ENCODE measurements around the gene EIF3A.
A peak's percentile ranks its signal among the peaks of the same experiment; 100 is the strongest.

The EIF3A gene

DNA sequence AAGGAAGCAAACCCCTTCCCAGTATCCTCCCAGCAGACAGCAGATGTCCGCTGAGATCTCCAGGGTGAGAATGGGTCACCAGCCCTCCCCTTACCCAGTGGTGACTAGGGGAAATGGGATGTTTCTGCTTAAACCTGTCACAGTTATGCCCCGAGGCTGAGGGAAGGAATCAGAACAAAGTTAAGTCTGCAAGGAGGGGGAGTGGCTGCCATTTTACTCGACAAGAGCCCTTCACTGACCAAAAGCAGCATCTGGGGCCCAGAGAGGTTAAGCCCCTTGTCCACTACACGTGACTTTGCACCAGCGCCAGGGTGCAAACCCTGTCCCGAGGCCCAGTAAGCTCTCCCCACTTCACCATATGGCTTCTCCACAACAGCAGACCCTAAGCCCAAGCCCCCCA, 55.7 kb downstream of the EIF3A start:
- no peak overlapping the region for H3K4me3 ChIP-seq (replicated peaks in 1 of 2; ENCODE audit: low read depth in 2 of 2, low read length in 2 of 2)
- no peak for DNase-seq (ENCODE audit: low read depth in 2 of 2)
- TF ChIP-seq, protein P1, sequence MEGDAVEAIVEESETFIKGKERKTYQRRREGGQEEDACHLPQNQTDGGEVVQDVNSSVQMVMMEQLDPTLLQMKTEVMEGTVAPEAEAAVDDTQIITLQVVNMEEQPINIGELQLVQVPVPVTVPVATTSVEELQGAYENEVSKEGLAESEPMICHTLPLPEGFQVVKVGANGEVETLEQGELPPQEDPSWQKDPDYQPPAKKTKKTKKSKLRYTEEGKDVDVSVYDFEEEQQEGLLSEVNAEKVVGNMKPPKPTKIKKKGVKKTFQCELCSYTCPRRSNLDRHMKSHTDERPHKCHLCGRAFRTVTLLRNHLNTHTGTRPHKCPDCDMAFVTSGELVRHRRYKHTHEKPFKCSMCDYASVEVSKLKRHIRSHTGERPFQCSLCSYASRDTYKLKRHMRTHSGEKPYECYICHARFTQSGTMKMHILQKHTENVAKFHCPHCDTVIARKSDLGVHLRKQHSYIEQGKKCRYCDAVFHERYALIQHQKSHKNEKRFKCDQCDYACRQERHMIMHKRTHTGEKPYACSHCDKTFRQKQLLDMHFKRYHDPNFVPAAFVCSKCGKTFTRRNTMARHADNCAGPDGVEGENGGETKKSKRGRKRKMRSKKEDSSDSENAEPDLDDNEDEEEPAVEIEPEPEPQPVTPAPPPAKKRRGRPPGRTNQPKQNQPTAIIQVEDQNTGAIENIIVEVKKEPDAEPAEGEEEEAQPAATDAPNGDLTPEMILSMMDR (IDR thresholded peaks at IDR 0.05; ENCODE audit: low read depth, low read length) = no peak

- DNase-seq (ENCODE audit: low read depth in 2 of 2) = no peak
- no peak overlapping the region for H3K4me3 ChIP-seq (replicated peaks in 1 of 2; ENCODE audit: low read depth in 2 of 2, low read length in 2 of 2)
- TF ChIP-seq, protein P1 (IDR thresholded peaks at IDR 0.05; ENCODE audit: low read depth, low read length) = no peak
These were observed 57.1 kb downstream of the EIF3A start for GRCh38 chr10:119023553-119023868.

DNA sequence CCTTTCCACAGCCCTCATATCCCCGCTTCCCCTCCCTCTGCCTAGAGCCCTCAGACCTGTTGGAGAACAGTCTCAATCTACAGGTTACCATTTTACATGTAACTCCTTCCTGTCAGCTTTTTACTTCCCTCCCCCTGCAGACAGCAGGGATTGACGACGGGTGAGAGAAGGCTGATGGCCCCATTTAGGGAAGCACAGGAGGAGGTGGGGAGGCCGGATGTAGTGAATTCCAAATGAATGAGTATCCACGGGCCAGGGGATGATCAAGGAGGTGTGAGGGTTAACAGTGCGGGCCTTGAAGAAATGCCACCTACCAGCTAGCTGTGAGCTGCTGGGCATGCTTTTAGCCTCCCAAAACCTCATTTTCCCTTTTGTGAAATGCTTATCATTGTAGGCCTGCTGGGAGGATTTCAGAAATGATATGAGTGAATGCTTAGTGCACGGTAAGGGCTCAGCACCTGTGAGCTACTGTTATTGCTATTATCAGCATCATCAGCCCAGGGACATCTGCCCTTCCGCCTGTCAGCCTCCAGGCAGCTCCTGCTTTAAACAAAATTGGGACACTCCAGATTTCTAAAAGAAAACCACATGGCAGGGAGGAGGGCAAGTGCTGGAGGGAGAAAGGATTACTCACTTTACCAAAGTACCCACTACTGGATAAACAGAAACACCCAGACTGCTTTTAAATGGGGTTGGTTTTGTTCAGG, 57.6 kb downstream of the EIF3A start:
- H3K4me3 ChIP-seq (replicated peaks in 1 of 2; ENCODE audit: low read depth in 2 of 2, low read length in 2 of 2) = no peak overlapping the region
- TF ChIP-seq, protein P1 (IDR thresholded peaks at IDR 0.05; ENCODE audit: low read depth, low read length) = no peak
- DNase-seq (ENCODE audit: low read depth in 2 of 2) = peak in 1 of 2 donors; percentile 57

DNA sequence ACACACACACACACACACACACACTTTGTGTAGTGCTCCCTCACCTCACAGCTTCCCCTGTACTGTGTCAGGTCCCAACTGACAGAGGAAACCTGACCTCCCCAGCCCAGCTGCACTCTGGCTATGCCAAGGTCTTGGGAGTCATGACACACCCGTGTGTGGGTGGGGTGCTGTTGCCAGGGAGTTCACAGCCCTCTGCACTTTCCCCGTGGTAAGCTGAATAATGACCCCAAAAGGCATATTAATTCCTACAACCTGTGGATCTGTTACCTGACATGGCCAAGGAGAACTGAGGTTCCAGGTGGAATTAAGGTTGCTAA, 60.0 kb downstream of the EIF3A start:
- TF ChIP-seq, protein P1 (IDR thresholded peaks at IDR 0.05; ENCODE audit: low read depth, low read length) = no peak
- peak in 1 of 2 donors; percentile 37 for DNase-seq (ENCODE audit: low read depth in 2 of 2)
- H3K4me3 ChIP-seq (replicated peaks in 1 of 2; ENCODE audit: low read depth in 2 of 2, low read length in 2 of 2) = no peak overlapping the region

DNA sequence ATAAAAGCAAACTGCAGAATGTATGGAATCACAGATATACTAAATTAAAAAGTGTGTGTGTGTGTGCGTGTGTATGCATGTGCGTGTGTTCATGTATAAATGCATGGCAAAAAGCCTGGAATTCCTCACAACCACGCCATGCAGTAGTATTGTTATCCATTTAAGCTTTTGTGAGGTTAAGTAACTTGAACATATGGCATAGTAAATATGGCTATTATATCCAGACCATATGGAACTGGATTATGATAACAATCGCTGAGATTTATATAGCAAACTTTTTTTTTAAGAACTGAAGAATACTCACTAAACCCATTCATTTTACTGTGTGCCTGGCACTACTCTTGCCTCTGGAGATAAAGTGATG, 73.4 kb downstream of the EIF3A start:
- no peak for DNase-seq (ENCODE audit: low read depth in 2 of 2)
- TF ChIP-seq, protein P1 (IDR thresholded peaks at IDR 0.05; ENCODE audit: low read depth, low read length) = no peak
- no peak overlapping the region for H3K4me3 ChIP-seq (replicated peaks in 1 of 2; ENCODE audit: low read depth in 2 of 2, low read length in 2 of 2)

DNA sequence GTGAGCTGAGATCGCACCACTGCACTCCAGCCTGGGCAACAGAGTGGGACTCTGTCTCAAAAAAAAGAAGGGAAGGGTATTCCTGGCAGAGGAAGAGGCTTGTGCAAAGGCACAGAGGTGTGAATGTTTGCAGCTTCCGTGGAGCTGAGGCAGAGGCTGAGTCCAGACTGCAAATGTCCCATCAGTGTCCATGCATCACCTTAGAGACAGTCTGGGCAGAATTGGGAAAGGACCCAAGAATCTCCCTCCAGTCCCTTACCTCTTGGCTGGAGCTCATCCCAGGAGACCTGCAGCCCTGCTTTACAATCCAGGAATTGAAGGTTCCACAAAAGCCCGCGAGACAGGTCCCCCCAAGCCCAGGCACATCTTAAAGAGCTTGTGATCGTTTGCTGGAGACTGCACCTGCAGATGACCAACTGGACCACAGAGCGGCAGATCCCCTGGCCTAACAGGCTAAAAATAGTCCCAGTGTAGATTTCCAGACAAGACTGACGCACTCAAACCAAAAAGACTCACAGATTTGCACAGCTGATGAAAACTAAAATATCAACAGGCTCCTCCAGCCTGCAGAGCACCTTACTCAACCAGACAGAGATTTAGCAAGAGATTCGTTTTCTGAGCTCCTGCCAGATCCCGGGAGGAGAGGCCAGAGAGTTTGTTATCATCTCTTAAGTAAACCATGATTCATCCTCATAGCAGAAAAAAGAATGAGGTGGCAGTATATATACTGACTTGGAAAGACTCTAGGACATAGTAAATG, 74.0 kb downstream of the EIF3A start:
- TF ChIP-seq, protein P1 (IDR thresholded peaks at IDR 0.05; ENCODE audit: low read depth, low read length) = peak; percentile 12
- peak; percentile 90 to 99 for DNase-seq (ENCODE audit: low read depth in 2 of 2)
- no peak overlapping the region for H3K4me3 ChIP-seq (replicated peaks in 1 of 2; ENCODE audit: low read depth in 2 of 2, low read length in 2 of 2)
